HFFc6 (cell line): ENCODE measurements around the gene DCLK1. TPM values are rescaled to one million over a fixed set of nuclear protein-coding genes. Genes with fewer than 3 reads are reported as not detected.

Experiments
- DNase-seq: peaks from one replicate; pipeline ENCODE4 v3.0.0-alpha.2; 2018
- H3K27ac Mint-ChIP-seq: 2 replicates; pipeline ENCODE4 v1.8.0; 2020; ENCODE audit warnings: mild to moderate bottlenecking, mixed read lengths
- H3K27me3 Mint-ChIP-seq: 2 replicates; pipeline ENCODE4 v1.8.0; 2021; ENCODE audit warnings: mild to moderate bottlenecking, moderate library complexity, mixed read lengths; ENCODE audit not compliant: insufficient read depth
- H3K36me3 Mint-ChIP-seq: 2 replicates; pipeline ENCODE4 v1.8.0; 2021; ENCODE audit warnings: low read depth, mixed read lengths
- H3K4me1 Mint-ChIP-seq: 2 replicates; pipeline ENCODE4 v1.8.0; 2020; ENCODE audit warnings: low read depth, mixed read lengths
- H3K4me3 Mint-ChIP-seq: 2 replicates; pipeline ENCODE4 v1.8.0; 2020; ENCODE audit warnings: mild to moderate bottlenecking, moderate library complexity, mixed read lengths
- H3K9me3 Mint-ChIP-seq: 2 replicates; pipeline ENCODE4 v1.8.0; 2020; ENCODE audit warnings: mild to moderate bottlenecking, mixed read lengths
- total RNA-seq, 6 experiments: library from RNA; stranded (reverse); fragmentation: NEBNext Ultra II Directional; extraction: Animal tissue kit (Norgen Biotek cat#: 25700); gene quantifications; 2 replicates in 1 of 6; 3 replicates in 5 of 6; pipeline ENCODE4 v1.2.3, GENCODE V29; 2021
- TF ChIP-seq, protein P1 (sequence below): fragments of 200-600 bp; sonication (generic); IDR thresholded peaks from 2 replicates; pipeline ENCODE4 v1.5.0; 2021; ENCODE audit warnings: antibody characterized with exemption, mild to moderate bottlenecking

The DCLK1 gene
- total RNA-seq, 6 experiments from 2014 or later = not detected

GRCh38 chr13:35792911-35793310, 338.3 kb downstream of the DCLK1 start:
- H3K4me1 Mint-ChIP-seq = peaks cover 54% of the 10 kb centered on the region

DNA sequence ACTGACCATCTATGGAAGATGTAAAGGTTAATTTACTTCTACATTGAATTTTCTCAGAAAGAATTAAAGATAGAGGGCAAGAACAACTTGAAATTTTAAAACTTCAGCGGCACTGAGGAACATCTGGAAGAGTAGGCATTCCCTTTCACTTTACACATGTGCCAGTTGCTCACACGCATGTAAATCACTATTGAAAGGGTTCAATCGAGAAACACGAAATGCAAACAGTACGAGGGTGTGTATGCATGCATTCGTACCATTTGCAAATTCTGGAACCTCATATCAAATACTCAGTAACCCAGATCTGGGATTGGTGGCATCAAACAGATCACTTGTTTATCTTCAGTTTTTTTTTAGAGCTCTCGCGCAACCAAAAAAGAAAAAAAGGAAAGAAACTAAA, 339.2 kb downstream of the DCLK1 start:
- H3K4me1 Mint-ChIP-seq = peaks cover 58% of the 10 kb centered on the region
- DNase-seq = no peak
- H3K9me3 Mint-ChIP-seq = no peaks in the 10 kb centered on the region
- TF ChIP-seq, protein P1, sequence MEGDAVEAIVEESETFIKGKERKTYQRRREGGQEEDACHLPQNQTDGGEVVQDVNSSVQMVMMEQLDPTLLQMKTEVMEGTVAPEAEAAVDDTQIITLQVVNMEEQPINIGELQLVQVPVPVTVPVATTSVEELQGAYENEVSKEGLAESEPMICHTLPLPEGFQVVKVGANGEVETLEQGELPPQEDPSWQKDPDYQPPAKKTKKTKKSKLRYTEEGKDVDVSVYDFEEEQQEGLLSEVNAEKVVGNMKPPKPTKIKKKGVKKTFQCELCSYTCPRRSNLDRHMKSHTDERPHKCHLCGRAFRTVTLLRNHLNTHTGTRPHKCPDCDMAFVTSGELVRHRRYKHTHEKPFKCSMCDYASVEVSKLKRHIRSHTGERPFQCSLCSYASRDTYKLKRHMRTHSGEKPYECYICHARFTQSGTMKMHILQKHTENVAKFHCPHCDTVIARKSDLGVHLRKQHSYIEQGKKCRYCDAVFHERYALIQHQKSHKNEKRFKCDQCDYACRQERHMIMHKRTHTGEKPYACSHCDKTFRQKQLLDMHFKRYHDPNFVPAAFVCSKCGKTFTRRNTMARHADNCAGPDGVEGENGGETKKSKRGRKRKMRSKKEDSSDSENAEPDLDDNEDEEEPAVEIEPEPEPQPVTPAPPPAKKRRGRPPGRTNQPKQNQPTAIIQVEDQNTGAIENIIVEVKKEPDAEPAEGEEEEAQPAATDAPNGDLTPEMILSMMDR = no peak
- H3K36me3 Mint-ChIP-seq = no peaks in the 10 kb centered on the region
- H3K27ac Mint-ChIP-seq = peak overlapping the region; percentile 68
- no peaks in the 10 kb centered on the region; the same call in 1 of the 2 replicates for H3K27me3 Mint-ChIP-seq
- peak overlapping the region; percentile 44 for H3K4me3 Mint-ChIP-seq

More at GRCh38 chr13:35792911-35793310, 338.3 kb downstream of the DCLK1 start:
- no peak overlapping the region; the same call in 1 of the 2 replicates for H3K4me3 Mint-ChIP-seq
- TF ChIP-seq, protein P1 = no peak
- no peak for DNase-seq
- H3K9me3 Mint-ChIP-seq = no peaks in the 10 kb centered on the region
- H3K36me3 Mint-ChIP-seq = no peaks in the 10 kb centered on the region
- no peaks in the 10 kb centered on the region; the same call in 1 of the 2 replicates for H3K27me3 Mint-ChIP-seq
- H3K27ac Mint-ChIP-seq = no peak overlapping the region

- peak overlapping the region; percentile 68 for H3K27ac Mint-ChIP-seq
- no peaks in the 10 kb centered on the region; the same call in 1 of the 2 replicates for H3K27me3 Mint-ChIP-seq
- H3K4me1 Mint-ChIP-seq = peaks cover 58% of the 10 kb centered on the region
- no peaks in the 10 kb centered on the region for H3K36me3 Mint-ChIP-seq
- peak overlapping the region; percentile 44 for H3K4me3 Mint-ChIP-seq
- no peaks in the 10 kb centered on the region for H3K9me3 Mint-ChIP-seq
- DNase-seq = peak; percentile 73
- TF ChIP-seq, protein P1 = no peak
These were observed 339.9 kb downstream of the DCLK1 start for GRCh38 chr13:35791184-35791851.

- no peak overlapping the region for H3K4me3 Mint-ChIP-seq
- H3K9me3 Mint-ChIP-seq = no peaks in the 10 kb centered on the region
- no peaks in the 10 kb centered on the region for H3K36me3 Mint-ChIP-seq
- peak overlapping the region; percentile 29; the same call in 1 of the 2 replicates for H3K27ac Mint-ChIP-seq
- peaks cover 67% of the 10 kb centered on the region for H3K4me1 Mint-ChIP-seq
- TF ChIP-seq, protein P1 = peak; percentile 80
- no peaks in the 10 kb centered on the region for H3K27me3 Mint-ChIP-seq
- DNase-seq = peak; percentile 47
These were observed 341.6 kb downstream of the DCLK1 start for GRCh38 chr13:35789335-35790165.

- H3K27ac Mint-ChIP-seq = no peak overlapping the region
These were observed 343.2 kb downstream of the DCLK1 start for GRCh38 chr13:35787937-35788336.

More at GRCh38 chr13:35787937-35788336, 343.2 kb downstream of the DCLK1 start:
- TF ChIP-seq, protein P1 = no peak
- no peaks in the 10 kb centered on the region for H3K36me3 Mint-ChIP-seq
- H3K4me3 Mint-ChIP-seq = no peak overlapping the region
- H3K4me1 Mint-ChIP-seq = peaks cover 55% of the 10 kb centered on the region
- no peaks in the 10 kb centered on the region for H3K27me3 Mint-ChIP-seq
- no peak for DNase-seq
- no peaks in the 10 kb centered on the region for H3K9me3 Mint-ChIP-seq
